AG09309 (cell line): ENCODE measurements around the gene TACC2.
"Not testable (repeated sequence)": the region's sequence is repeated elsewhere in the genome, so short reads cannot be mapped to it uniquely, and the experiment has no call there.

Experiments
- DNase-seq: peaks from one replicate; pipeline ENCODE4 v3.0.0-alpha.2; 2010; ENCODE audit warnings: low read depth
- H3K4me3 ChIP-seq: 2 replicates; pipeline ENCODE4 v1.5.1; 2011; ENCODE audit warnings: mild to moderate bottlenecking, low read depth, low read length, moderate library complexity; ENCODE audit not compliant: control insufficient read depth
- CTCF ChIP-seq: IDR thresholded peaks from 2 replicates; pipeline ENCODE4 v1.5.1; 2011; ENCODE audit warnings: mild to moderate bottlenecking, low read depth, low read length, inconsistent platforms; ENCODE audit not compliant: insufficient read depth, control insufficient read depth; ENCODE audit errors: missing control alignments

TACC2 gene

GRCh38 chr10:122072491-122072890, 83.5 kb downstream of the TACC2 start:
- DNase-seq: no peak
- no peak for TF ChIP-seq CTCF
- H3K4me3 ChIP-seq: no peak overlapping the region

- no peak overlapping the region for H3K4me3 ChIP-seq
- no peak for DNase-seq
- no peak for TF ChIP-seq CTCF
Observed at GRCh38 chr10:122073508-122073907, 84.5 kb downstream of the TACC2 start.

- DNase-seq: no peak
- no peak for TF ChIP-seq CTCF
- H3K4me3 ChIP-seq: no peak overlapping the region
Observed at GRCh38 chr10:122075171-122075570, 86.2 kb downstream of the TACC2 start.

- not testable (repeated sequence) for DNase-seq
Observed at GRCh38 chr10:122075876-122076275, 86.9 kb downstream of the TACC2 start.

GRCh38 chr10:122077311-122077875, 88.4 kb downstream of the TACC2 start:
- H3K4me3 ChIP-seq: no peak overlapping the region
- no peak for DNase-seq
- no peak for TF ChIP-seq CTCF

More at GRCh38 chr10:122075876-122076275, 86.9 kb downstream of the TACC2 start:
- H3K4me3 ChIP-seq: not testable (repeated sequence)

- H3K4me3 ChIP-seq: no peak overlapping the region
- no peak for TF ChIP-seq CTCF
- DNase-seq: no peak
Observed at GRCh38 chr10:122078326-122078725, 89.4 kb downstream of the TACC2 start.

- H3K4me3 ChIP-seq: no peak overlapping the region
- TF ChIP-seq CTCF: no peak
- no peak for DNase-seq
Observed at GRCh38 chr10:122078965-122079795, 90.2 kb downstream of the TACC2 start.
